Activated T-cell treated with anti-CD3 and anti-CD28 coated beads, Interleukin-2, amount 50 U/mL, for 4 hours (primary cell): Measurements from ENCODE around the gene DCAF8. TPM values are rescaled to one million over a fixed set of nuclear protein-coding genes. Genes with fewer than 3 reads are reported as not detected.

Experiments
- ATAC-seq, 2 donors: fragments of 200-7000 bp; cut with Tn5 transposase; one replicate each; pipeline ENCODE4 v1.10.0; 2021
- DNase-seq: peaks from one replicate; pipeline ENCODE4 v3.0.0-alpha.2; 2020
- H3K27me3 Mint-ChIP-seq: one replicate; pipeline ENCODE4 v1.8.0; 2021; ENCODE audit warnings: low read depth, mixed read lengths
- H3K36me3 Mint-ChIP-seq: one replicate; pipeline ENCODE4 v1.8.0; 2022; ENCODE audit warnings: mixed read lengths; ENCODE audit not compliant: insufficient read depth
- H3K4me1 Mint-ChIP-seq: one replicate; pipeline ENCODE4 v1.8.0; 2021; ENCODE audit warnings: low read depth, mixed read lengths
- H3K4me3 Mint-ChIP-seq: one replicate; pipeline ENCODE4 v1.8.0; 2021; ENCODE audit warnings: mild to moderate bottlenecking, moderate library complexity, mixed read lengths
- H3K9me3 Mint-ChIP-seq: one replicate; pipeline ENCODE4 v1.8.0; 2021; ENCODE audit warnings: mixed read lengths
- total RNA-seq, 3 donors: library from RNA; stranded (reverse); gene quantifications; one replicate each; pipeline ENCODE4 v1.2.1, GENCODE V29; 2021

Gene DCAF8
- total RNA-seq, 3 donors from 2014 or later: 64.4 to 68.4 (median 65.0) TPM

- H3K9me3 Mint-ChIP-seq: no peaks in the 10 kb centered on the region
- DNase-seq (no peak), ATAC-seq (no peak)
- H3K4me1 Mint-ChIP-seq: no peaks in the 10 kb centered on the region
- no peaks in the 10 kb centered on the region for H3K36me3 Mint-ChIP-seq
- H3K27me3 Mint-ChIP-seq: no peaks in the 10 kb centered on the region
- H3K4me3 Mint-ChIP-seq: no peak overlapping the region
Measured at GRCh38 chr1:160191756-160192155, 70.6 kb downstream of the DCAF8 start.

- no peaks in the 10 kb centered on the region for H3K9me3 Mint-ChIP-seq
- H3K4me3 Mint-ChIP-seq: no peak within 1 kb of the TSS
- peaks cover 6% of the 10 kb centered on the region for H3K27me3 Mint-ChIP-seq
- DNase-seq (no peak), ATAC-seq (no peak)
- H3K36me3 Mint-ChIP-seq: no peaks in the 10 kb centered on the region
- H3K4me1 Mint-ChIP-seq: no peaks in the 10 kb centered on the region
Measured at GRCh38 chr1:160189649-160190625, 72.4 kb downstream of the DCAF8 start, which contains the start of gene CASQ1. CASQ1 (plus strand) TSS chr1:160190575; CDS start chr1:160190752, 177 bp downstream.

- Mint-ChIP-seq H3K27me3 (peaks cover 6% of the 10 kb centered on the region), H3K36me3 (no peaks in the 10 kb centered on the region), H3K9me3 (no peaks in the 10 kb centered on the region), H3K4me3 (no peak overlapping the region), H3K4me1 (no peaks in the 10 kb centered on the region)
- DNase-seq (no peak), ATAC-seq (no peak)
Measured at GRCh38 chr1:160188341-160188740, 74.0 kb downstream of the DCAF8 start.

- DNase-seq: no peak
- ATAC-seq: no peak
- H3K36me3 Mint-ChIP-seq: no peaks in the 10 kb centered on the region
- no peaks in the 10 kb centered on the region for H3K4me1 Mint-ChIP-seq
- H3K9me3 Mint-ChIP-seq: no peaks in the 10 kb centered on the region
- H3K4me3 Mint-ChIP-seq: no peak overlapping the region
- peaks cover 6% of the 10 kb centered on the region for H3K27me3 Mint-ChIP-seq
Measured at GRCh38 chr1:160187407-160187806, 74.9 kb downstream of the DCAF8 start.

GRCh38 chr1:160186729-160187128, 75.6 kb downstream of the DCAF8 start:
- Mint-ChIP-seq H3K4me3 (no peak overlapping the region), H3K4me1 (no peaks in the 10 kb centered on the region), H3K27me3 (peaks cover 6% of the 10 kb centered on the region), H3K9me3 (no peaks in the 10 kb centered on the region), H3K36me3 (no peaks in the 10 kb centered on the region)
- ATAC-seq: no peak
- DNase-seq: no peak

- no peak for ATAC-seq
Measured at GRCh38 chr1:160186246-160186645, 76.1 kb downstream of the DCAF8 start.

GRCh38 chr1:160179336-160179735, 83.0 kb downstream of the DCAF8 start:
- DNase-seq (no peak), ATAC-seq (no peak)
- Mint-ChIP-seq H3K9me3 (no peaks in the 10 kb centered on the region), H3K4me3 (no peak overlapping the region), H3K27me3 (peaks cover 6% of the 10 kb centered on the region), H3K4me1 (peaks cover 3% of the 10 kb centered on the region), H3K36me3 (no peaks in the 10 kb centered on the region)

More at GRCh38 chr1:160186246-160186645, 76.1 kb downstream of the DCAF8 start:
- Mint-ChIP-seq H3K4me3 (no peak overlapping the region), H3K9me3 (no peaks in the 10 kb centered on the region), H3K27me3 (peaks cover 7% of the 10 kb centered on the region), H3K4me1 (no peaks in the 10 kb centered on the region), H3K36me3 (no peaks in the 10 kb centered on the region)
- DNase-seq: no peak

- DNase-seq (no peak), ATAC-seq (no peak)
- H3K27me3 Mint-ChIP-seq: peaks cover 7% of the 10 kb centered on the region
- no peaks in the 10 kb centered on the region for H3K9me3 Mint-ChIP-seq
- H3K4me3 Mint-ChIP-seq: no peak overlapping the region
- H3K36me3 Mint-ChIP-seq: no peaks in the 10 kb centered on the region
- H3K4me1 Mint-ChIP-seq: peaks cover 3% of the 10 kb centered on the region
Measured at GRCh38 chr1:160178731-160179130, 83.6 kb downstream of the DCAF8 start.

GRCh38 chr1:160177667-160178066, 84.7 kb downstream of the DCAF8 start:
- H3K36me3 Mint-ChIP-seq: no peaks in the 10 kb centered on the region
- H3K9me3 Mint-ChIP-seq: no peaks in the 10 kb centered on the region
- no peak overlapping the region for H3K4me3 Mint-ChIP-seq
- ATAC-seq (no peak), DNase-seq (no peak)
- peaks cover 3% of the 10 kb centered on the region for H3K4me1 Mint-ChIP-seq
- H3K27me3 Mint-ChIP-seq: peaks cover 13% of the 10 kb centered on the region

GRCh38 chr1:160177231-160177630, 85.1 kb downstream of the DCAF8 start:
- Mint-ChIP-seq H3K9me3 (no peaks in the 10 kb centered on the region), H3K27me3 (peaks cover 13% of the 10 kb centered on the region), H3K36me3 (no peaks in the 10 kb centered on the region), H3K4me1 (peaks cover 3% of the 10 kb centered on the region), H3K4me3 (no peak overlapping the region)
- DNase-seq: no peak
- ATAC-seq: no peak

GRCh38 chr1:160171980-160172379, 90.4 kb downstream of the DCAF8 start:
- ATAC-seq (no peak), DNase-seq (no peak)
- Mint-ChIP-seq H3K4me3 (no peak overlapping the region), H3K36me3 (no peaks in the 10 kb centered on the region), H3K4me1 (peaks cover 10% of the 10 kb centered on the region), H3K27me3 (peaks cover 10% of the 10 kb centered on the region), H3K9me3 (no peaks in the 10 kb centered on the region)

GRCh38 chr1:160171354-160171753, 91.0 kb downstream of the DCAF8 start:
- H3K9me3 Mint-ChIP-seq: no peaks in the 10 kb centered on the region
- H3K36me3 Mint-ChIP-seq: no peaks in the 10 kb centered on the region
- peaks cover 9% of the 10 kb centered on the region for H3K4me1 Mint-ChIP-seq
- no peak overlapping the region for H3K4me3 Mint-ChIP-seq
- no peak for DNase-seq
- peaks cover 14% of the 10 kb centered on the region for H3K27me3 Mint-ChIP-seq
- no peak for ATAC-seq

GRCh38 chr1:160169553-160170399, 92.6 kb downstream of the DCAF8 start:
- Mint-ChIP-seq H3K36me3 (no peaks in the 10 kb centered on the region), H3K4me1 (peaks cover 9% of the 10 kb centered on the region), H3K27me3 (peaks cover 17% of the 10 kb centered on the region), H3K4me3 (no peak overlapping the region), H3K9me3 (no peaks in the 10 kb centered on the region)
- peak; percentile 49 for ATAC-seq
- no peak for DNase-seq

- H3K4me3 Mint-ChIP-seq: no peak overlapping the region
- H3K27me3 Mint-ChIP-seq: peaks cover 21% of the 10 kb centered on the region
- peaks cover 9% of the 10 kb centered on the region for H3K4me1 Mint-ChIP-seq
- DNase-seq (no peak), ATAC-seq (no peak)
- no peaks in the 10 kb centered on the region for H3K9me3 Mint-ChIP-seq
- no peaks in the 10 kb centered on the region for H3K36me3 Mint-ChIP-seq
Measured at GRCh38 chr1:160168609-160169369, 93.6 kb downstream of the DCAF8 start.
